SK-N-MC (cell line): Measurements from ENCODE around the gene KNOP1.
A peak's percentile ranks its signal among the peaks of the same experiment; 100 is the strongest.

Source experiments
- DNase-seq: peaks from one replicate; pipeline ENCODE4 v3.0.0-alpha.2; 2011; ENCODE audit warnings: low read depth, low spot score
- H3K27ac ChIP-seq: fragments of 200-600 bp; sonication (generic); 2 replicates; pipeline ENCODE4 v1.5.1; 2016; ENCODE audit warnings: mixed run types
- H3K36me3 ChIP-seq: fragments of 200-600 bp; sonication (generic); 2 replicates; pipeline ENCODE4 v1.6.1; 2017; ENCODE audit warnings: antibody characterized with exemption, low read length, mixed read lengths; ENCODE audit not compliant: insufficient read depth
- H3K4me3 ChIP-seq: fragments of 200-600 bp; sonication (generic); 2 replicates; pipeline ENCODE4 v1.5.1; 2016
- H3K9ac ChIP-seq: fragments of 200-600 bp; sonication (generic); 2 replicates; pipeline ENCODE4 v1.8.0; 2017; ENCODE audit warnings: mixed run types, mixed read lengths; ENCODE audit not compliant: insufficient read length
- H3K9me3 ChIP-seq: fragments of 200-600 bp; sonication (generic); 2 replicates; pipeline ENCODE4 v1.6.1; 2017; ENCODE audit warnings: low read depth, mild to moderate bottlenecking, antibody characterized with exemption, low read length, moderate library complexity, mixed read lengths
- EZH2 ChIP-seq: fragments of 200-600 bp; sonication (generic); IDR thresholded peaks from one replicate; pipeline ENCODE4 v1.6.1; 2017; ENCODE audit warnings: antibody characterized with exemption
- FOXP2 ChIP-seq: optimal IDR thresholded peaks from 2 replicates; pipeline ENCODE3; 2011; ENCODE audit warnings: mild to moderate bottlenecking, moderate library complexity; ENCODE audit not compliant: insufficient read depth; ENCODE audit errors: extremely low read length, control extremely low read depth
- POLR2AphosphoS5 ChIP-seq: IDR thresholded peaks from 2 replicates; pipeline ENCODE4 v1.6.1; 2012; ENCODE audit warnings: mild to moderate bottlenecking, low read depth, low read length, borderline replicate concordance

The KNOP1 gene

GRCh38 chr16:19717741-19718623 lies at the start of gene KNOP1, which contains the start of gene IQCK:
Gene KNOP1 (minus strand): TSS chr16:19718227. CDS start chr16:19715035, 3,192 bp downstream.
Gene IQCK (plus strand): TSS chr16:19718271. CDS start chr16:19718307, 36 bp downstream.
- peaks cover 25% of the 10 kb centered on the region for H3K36me3 ChIP-seq
- TF ChIP-seq FOXP2: no peak
- peak; percentile 84 for TF ChIP-seq POLR2AphosphoS5
- TF ChIP-seq EZH2: no peak
- peak within 1 kb of the TSS; percentile 15; the same call in 1 of the 2 replicates for H3K27ac ChIP-seq
- peak within 1 kb of the TSS; percentile 88 for H3K4me3 ChIP-seq
- no peaks in the 10 kb centered on the region for H3K9me3 ChIP-seq
- no peak for DNase-seq
- peak within 1 kb of the TSS; percentile 92 for H3K9ac ChIP-seq

- no peaks in the 10 kb centered on the region for H3K9me3 ChIP-seq
- TF ChIP-seq EZH2: no peak
- no peak for TF ChIP-seq FOXP2
- no peak for TF ChIP-seq POLR2AphosphoS5
- no peak for DNase-seq
- no peak overlapping the region for H3K9ac ChIP-seq
- H3K4me3 ChIP-seq: no peak overlapping the region
- no peaks in the 10 kb centered on the region for H3K36me3 ChIP-seq
- H3K27ac ChIP-seq: no peak overlapping the region
Measured at GRCh38 chr16:19767497-19767896, 49.5 kb upstream of the KNOP1 start.

- no peaks in the 10 kb centered on the region for H3K36me3 ChIP-seq
- H3K9me3 ChIP-seq: no peaks in the 10 kb centered on the region
- H3K9ac ChIP-seq: no peak overlapping the region
- no peak overlapping the region for H3K27ac ChIP-seq
- H3K4me3 ChIP-seq: no peak overlapping the region
- no peak for DNase-seq
- TF ChIP-seq EZH2 (no peak), FOXP2 (no peak), POLR2AphosphoS5 (no peak)
Measured at GRCh38 chr16:19766988-19767387, 49.0 kb upstream of the KNOP1 start.

- Histone ChIP-seq H3K9me3 (no peaks in the 10 kb centered on the region), H3K9ac (no peak overlapping the region), H3K27ac (no peak overlapping the region), H3K36me3 (no peaks in the 10 kb centered on the region), H3K4me3 (no peak overlapping the region)
- no peak for DNase-seq
- TF ChIP-seq POLR2AphosphoS5 (no peak), FOXP2 (no peak), EZH2 (no peak)
Measured at GRCh38 chr16:19766554-19766884, 48.5 kb upstream of the KNOP1 start.

- Histone ChIP-seq H3K27ac (no peak overlapping the region), H3K9ac (no peak overlapping the region), H3K4me3 (no peak overlapping the region), H3K36me3 (no peaks in the 10 kb centered on the region), H3K9me3 (no peaks in the 10 kb centered on the region)
- DNase-seq: no peak
- TF ChIP-seq EZH2 (no peak), POLR2AphosphoS5 (no peak), FOXP2 (no peak)
Measured at GRCh38 chr16:19765860-19766553, 48.0 kb upstream of the KNOP1 start.

GRCh38 chr16:19760356-19761060 lies 42.5 kb upstream of the KNOP1 start:
- Histone ChIP-seq H3K36me3 (no peaks in the 10 kb centered on the region), H3K9ac (no peak overlapping the region), H3K9me3 (no peaks in the 10 kb centered on the region), H3K4me3 (no peak overlapping the region), H3K27ac (no peak overlapping the region)
- TF ChIP-seq EZH2: no peak
- TF ChIP-seq FOXP2: no peak
- TF ChIP-seq POLR2AphosphoS5: no peak
- DNase-seq: no peak

- Histone ChIP-seq H3K27ac (no peak overlapping the region), H3K4me3 (no peak overlapping the region), H3K36me3 (no peaks in the 10 kb centered on the region), H3K9ac (no peak overlapping the region), H3K9me3 (no peaks in the 10 kb centered on the region)
- DNase-seq: no peak
- no peak for TF ChIP-seq POLR2AphosphoS5
- no peak for TF ChIP-seq FOXP2
- TF ChIP-seq EZH2: no peak
Measured at GRCh38 chr16:19757762-19758595, 40.0 kb upstream of the KNOP1 start.

GRCh38 chr16:19757026-19757425 lies 39.0 kb upstream of the KNOP1 start:
- no peak for DNase-seq
- no peak overlapping the region for H3K4me3 ChIP-seq
- H3K9ac ChIP-seq: no peak overlapping the region
- no peak overlapping the region for H3K27ac ChIP-seq
- no peak for TF ChIP-seq FOXP2
- no peak for TF ChIP-seq EZH2
- TF ChIP-seq POLR2AphosphoS5: no peak
- H3K9me3 ChIP-seq: no peaks in the 10 kb centered on the region
- no peaks in the 10 kb centered on the region for H3K36me3 ChIP-seq

GRCh38 chr16:19755268-19755667 lies 37.2 kb upstream of the KNOP1 start:
- no peak for DNase-seq
- H3K9me3 ChIP-seq: no peaks in the 10 kb centered on the region
- no peaks in the 10 kb centered on the region for H3K36me3 ChIP-seq
- H3K27ac ChIP-seq: no peak overlapping the region
- H3K4me3 ChIP-seq: no peak overlapping the region
- TF ChIP-seq EZH2 (no peak), POLR2AphosphoS5 (no peak), FOXP2 (no peak)
- no peak overlapping the region for H3K9ac ChIP-seq
